GM19193 (cell line): ENCODE measurements around the gene ABCB1.

Source experiments
- POLR2A ChIP-seq: IDR thresholded peaks from 4 replicates; pipeline ENCODE4 v1.6.1; 2011; ENCODE audit not compliant: insufficient read depth, insufficient read length; ENCODE audit errors: extremely low read depth

The ABCB1 gene

DNA sequence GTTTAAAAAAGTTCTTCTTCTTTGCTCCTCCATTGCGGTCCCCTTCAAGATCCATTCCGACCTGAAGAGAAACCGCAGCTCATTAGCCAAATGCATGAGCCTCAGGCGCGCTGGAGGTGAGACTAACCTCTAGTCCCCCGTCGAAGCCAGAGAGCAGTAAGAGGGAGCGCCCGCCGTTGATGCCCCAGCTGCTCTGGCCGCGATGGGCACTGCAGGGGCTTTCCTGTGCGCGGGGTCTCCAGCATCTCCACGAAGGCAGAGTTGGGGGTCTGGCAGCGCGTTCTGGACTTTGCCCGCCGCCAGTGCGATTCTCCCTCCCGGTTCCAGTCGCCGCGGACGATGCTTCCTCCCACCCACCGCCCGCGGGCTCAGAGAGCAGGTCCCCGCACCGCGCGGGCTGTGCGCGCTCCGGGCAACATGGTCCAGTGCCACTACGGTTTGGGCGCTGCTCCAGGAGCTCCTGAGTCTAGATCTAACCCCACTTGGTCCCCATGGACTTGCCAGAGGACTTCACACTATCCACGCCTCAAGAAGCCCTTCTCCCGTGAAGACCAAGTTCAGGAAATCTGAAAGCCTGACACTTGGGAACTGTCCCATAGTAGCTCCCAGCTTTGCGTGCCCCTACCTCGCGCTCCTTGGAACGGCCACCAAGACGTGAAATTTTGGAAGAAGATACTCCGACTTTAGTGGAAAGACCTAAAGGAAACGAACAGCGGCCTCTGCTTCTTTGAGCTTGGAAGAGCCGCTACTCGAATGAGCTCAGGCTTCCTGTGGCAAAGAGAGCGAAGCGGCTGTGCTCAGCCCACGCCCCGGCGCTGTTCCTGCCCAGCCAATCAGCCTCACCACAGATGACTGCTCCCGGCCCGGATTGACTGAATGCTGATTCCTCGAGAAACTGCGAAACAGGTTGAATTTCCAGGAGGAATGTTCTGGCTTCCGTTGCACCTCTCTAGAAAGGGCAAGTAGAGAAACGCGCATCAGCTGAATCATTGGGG, at the start of gene ABCB1:
TSS of gene ABCB1 (minus strand) at position 755 of the 995 bp plus-strand sequence. CDS start at position 55, 700 bp downstream.
- TF ChIP-seq POLR2A: peak; percentile 42

- no peak for TF ChIP-seq POLR2A
These were observed 47.6 kb upstream of the ABCB1 start for GRCh38 chr7:87648316-87648715.

DNA sequence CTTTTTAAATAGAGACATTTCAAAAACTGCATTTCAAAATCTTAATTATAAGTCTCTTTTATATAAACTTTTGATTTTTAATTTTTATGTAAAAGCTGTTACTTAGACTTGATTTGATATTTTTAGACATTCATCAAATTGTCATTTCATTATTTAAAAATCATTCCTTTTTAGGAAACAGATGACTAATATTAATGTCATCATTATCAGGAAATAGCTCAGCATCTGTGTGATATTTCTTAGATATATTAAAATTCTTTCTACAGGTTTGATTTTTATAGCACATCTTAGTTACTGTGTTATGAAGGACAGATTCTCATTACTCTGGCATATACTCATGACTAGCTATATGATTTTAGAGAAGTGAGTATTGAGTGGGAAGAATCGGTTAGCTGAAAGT, 44.8 kb upstream of the ABCB1 start:
- TF ChIP-seq POLR2A: no peak

DNA sequence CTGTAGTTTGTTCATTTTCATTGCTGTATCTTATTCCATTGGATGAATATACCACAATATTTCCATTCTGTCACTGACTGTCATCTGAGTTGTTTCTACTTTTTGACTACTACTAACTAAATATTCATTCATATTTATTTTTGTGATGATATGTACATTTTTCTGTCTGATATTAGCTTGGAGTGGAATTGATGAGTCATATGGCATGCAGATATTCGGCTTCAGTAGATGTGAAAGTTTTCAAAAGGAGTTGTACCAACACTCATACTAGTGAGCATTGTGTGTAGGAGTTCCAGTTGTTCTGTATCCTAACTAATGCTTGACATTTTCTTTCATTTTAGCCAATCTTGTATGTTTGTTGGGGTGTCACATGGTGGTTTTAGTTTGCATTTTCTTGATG, 35.2 kb upstream of the ABCB1 start:
- no peak for TF ChIP-seq POLR2A

- no peak for TF ChIP-seq POLR2A
These were observed 28.3 kb upstream of the ABCB1 start for GRCh38 chr7:87628780-87629569.

DNA sequence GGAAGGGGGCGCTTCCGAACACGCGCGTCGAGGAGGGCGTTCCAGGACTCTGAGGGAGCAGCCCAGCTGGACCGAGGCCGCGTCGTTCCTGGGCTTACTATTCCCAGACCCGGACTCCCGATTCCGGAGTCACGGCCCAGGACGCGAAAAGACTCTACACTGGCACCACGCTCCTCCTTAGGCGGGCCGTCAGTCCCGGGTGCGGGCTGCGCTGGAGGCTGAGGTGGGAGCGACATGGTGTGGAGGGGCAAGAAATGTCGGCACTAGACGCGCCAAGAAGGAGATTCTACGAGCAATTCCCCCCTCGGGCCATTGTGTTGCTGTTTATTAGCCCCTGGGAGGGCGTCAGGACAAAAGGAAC, 26.9 kb upstream of the ABCB1 start:
- TF ChIP-seq POLR2A: no peak

GRCh38 chr7:87625101-87625500, 24.4 kb upstream of the ABCB1 start:
- TF ChIP-seq POLR2A: no peak

DNA sequence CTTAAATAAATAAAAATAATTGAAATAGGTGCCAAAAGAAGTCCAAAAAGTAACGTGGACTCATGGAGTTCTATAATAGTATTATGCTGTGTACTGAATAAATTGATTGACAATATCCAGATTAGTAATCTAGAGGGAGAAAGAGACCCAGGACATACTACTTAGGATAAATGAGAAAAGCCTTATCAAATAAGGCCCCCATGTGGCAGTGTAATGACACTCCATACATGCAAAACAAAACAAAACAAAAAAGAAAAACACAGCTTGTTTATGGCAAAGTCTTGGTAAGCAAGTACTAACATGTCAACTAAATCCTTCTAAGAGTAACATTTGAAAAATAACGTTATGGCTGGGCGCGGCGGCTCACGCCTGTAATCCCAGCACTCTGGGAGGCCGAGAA, 23.9 kb upstream of the ABCB1 start:
- TF ChIP-seq POLR2A: no peak

GRCh38 chr7:87615197-87615596, 14.5 kb upstream of the ABCB1 start:
- no peak for TF ChIP-seq POLR2A

GRCh38 chr7:87609916-87610315, 9.2 kb upstream of the ABCB1 start:
- no peak for TF ChIP-seq POLR2A

DNA sequence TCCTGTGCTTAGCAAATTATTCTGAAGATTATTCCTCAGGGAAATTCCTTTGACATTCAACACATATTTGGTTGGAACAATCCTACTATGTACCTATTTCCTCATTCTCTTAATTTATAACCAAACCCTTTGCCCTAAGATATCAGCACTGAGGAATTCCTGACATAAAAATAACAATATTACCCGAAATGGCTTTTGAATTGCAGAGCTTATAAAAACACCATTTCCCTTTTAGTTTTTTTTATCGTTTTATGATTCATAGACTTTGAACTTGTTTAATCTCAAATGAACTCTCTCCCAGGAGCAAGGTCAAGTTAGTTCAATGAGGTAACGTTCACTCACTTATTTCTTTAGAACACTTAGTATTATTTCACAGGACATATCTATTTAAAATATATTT, 7.7 kb upstream of the ABCB1 start:
- TF ChIP-seq POLR2A: no peak

DNA sequence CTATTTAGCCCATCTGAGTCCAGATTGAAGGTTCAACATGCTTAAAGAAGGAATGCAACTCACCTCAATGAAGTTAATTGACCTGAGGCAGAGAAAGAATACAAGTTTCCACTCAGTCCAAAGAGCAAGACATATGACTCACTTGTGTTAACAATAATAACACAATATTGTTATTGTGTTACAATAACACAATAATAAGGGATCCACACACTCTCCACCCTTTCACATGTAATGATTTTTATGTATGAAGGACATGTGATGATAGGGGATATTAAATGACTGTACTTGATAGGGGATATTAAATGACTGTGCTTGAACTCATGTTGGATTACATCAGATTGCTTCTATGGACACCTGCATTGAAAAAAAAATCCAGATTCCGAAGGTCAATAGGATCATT, 3.6 kb upstream of the ABCB1 start:
- no peak for TF ChIP-seq POLR2A

DNA sequence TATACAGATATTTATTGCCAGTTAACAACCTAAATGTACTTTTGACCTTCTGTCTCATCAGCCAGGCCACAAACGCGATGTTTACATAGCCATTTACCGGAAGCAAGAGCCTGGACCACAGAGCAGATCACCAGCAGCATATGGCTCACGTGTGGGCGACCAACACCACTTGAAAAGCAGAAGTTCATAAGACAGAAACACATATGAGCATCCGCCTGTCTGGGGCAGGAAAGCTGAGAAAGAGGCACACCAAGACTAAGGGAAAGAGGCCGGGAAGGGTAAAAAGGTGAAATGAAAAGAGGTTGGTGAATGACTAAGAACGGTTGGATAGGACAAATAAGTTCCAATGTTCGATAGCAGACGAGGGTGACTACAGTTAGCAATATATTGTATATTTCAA, 1.3 kb downstream of the ABCB1 start:
- TF ChIP-seq POLR2A: no peak

- no peak for TF ChIP-seq POLR2A
These were observed 2.3 kb downstream of the ABCB1 start for GRCh38 chr7:87598234-87599009.

- TF ChIP-seq POLR2A: no peak
These were observed 4.0 kb downstream of the ABCB1 start for GRCh38 chr7:87596696-87597095.
